ENCODE data around the gene PHF8.

PHF8 gene

GRCh38 chrX:54029529-54030143 lies 14.6 kb downstream of the PHF8 start:
- peaks cover 38% of the 10 kb centered on the region for H3K36me3 ChIP-seq

DNA sequence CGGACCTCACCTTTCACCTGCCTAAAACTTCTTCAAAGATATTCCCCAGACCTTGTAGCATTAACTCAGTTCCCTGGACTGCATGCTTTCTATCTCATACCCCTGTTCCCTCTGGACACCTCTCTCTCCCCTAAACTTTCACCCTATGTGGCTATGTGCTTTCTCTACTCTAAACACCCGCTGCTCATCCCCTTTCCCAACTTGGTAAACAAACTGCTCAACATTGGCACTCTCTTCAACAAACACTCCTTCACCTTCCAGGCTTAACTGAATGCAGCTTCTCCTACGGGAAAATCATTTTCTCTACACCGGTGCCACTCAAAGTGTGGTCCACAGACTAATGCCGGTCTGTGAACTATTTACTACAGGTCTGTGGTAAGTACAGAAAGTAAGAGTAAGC lies 19.9 kb downstream of the PHF8 start:
- TF ChIP-seq CTCF (IDR thresholded peaks at IDR 0.05), result no peak
- Histone ChIP-seq H3K27ac (no peak overlapping the region), H3K4me1 (ENCODE audit: control insufficient read depth in 1 of 2, insufficient read depth in 1 of 2, low read depth in 1 of 2, low read length in 1 of 2) (no peaks in the 10 kb centered on the region), H3K36me3 (peaks cover 32% of the 10 kb centered on the region), H3K4me3 (ENCODE audit: low read depth in 1 of 2, low read length in 1 of 2) (no peak overlapping the region), H3K27me3 (no peaks in the 10 kb centered on the region), H3K9me3 (no peaks in the 10 kb centered on the region)

More at GRCh38 chrX:54029529-54030143, 14.6 kb downstream of the PHF8 start:
- TF ChIP-seq CTCF (IDR thresholded peaks at IDR 0.05), result no peak
- no peak overlapping the region for H3K4me3 ChIP-seq (ENCODE audit: low read depth in 1 of 2, low read length in 1 of 2)
- no peaks in the 10 kb centered on the region for H3K9me3 ChIP-seq
- no peaks in the 10 kb centered on the region for H3K4me1 ChIP-seq (ENCODE audit: control insufficient read depth in 1 of 2, insufficient read depth in 1 of 2, low read depth in 1 of 2, low read length in 1 of 2)
- H3K27ac ChIP-seq, result no peak overlapping the region
- no peaks in the 10 kb centered on the region for H3K27me3 ChIP-seq

GRCh38 chrX:54012830-54013500 lies 31.3 kb downstream of the PHF8 start:
- Histone ChIP-seq H3K27me3 (no peaks in the 10 kb centered on the region), H3K9me3 (no peaks in the 10 kb centered on the region), H3K27ac (no peak overlapping the region), H3K36me3 (peaks cover 66% of the 10 kb centered on the region), H3K4me3 (ENCODE audit: low read depth in 1 of 2, low read length in 1 of 2) (no peak overlapping the region), H3K4me1 (ENCODE audit: control insufficient read depth in 1 of 2, insufficient read depth in 1 of 2, low read depth in 1 of 2, low read length in 1 of 2) (no peaks in the 10 kb centered on the region)
- no peak for TF ChIP-seq CTCF (IDR thresholded peaks at IDR 0.05)

- H3K4me3 ChIP-seq (ENCODE audit: low read depth in 1 of 2, low read length in 1 of 2), result no peak overlapping the region
- H3K4me1 ChIP-seq (ENCODE audit: control insufficient read depth in 1 of 2, insufficient read depth in 1 of 2, low read depth in 1 of 2, low read length in 1 of 2), result no peaks in the 10 kb centered on the region
- no peak for TF ChIP-seq CTCF (IDR thresholded peaks at IDR 0.05)
- no peaks in the 10 kb centered on the region for H3K27me3 ChIP-seq
- H3K36me3 ChIP-seq, result peaks cover 22% of the 10 kb centered on the region
- no peak overlapping the region for H3K27ac ChIP-seq
- H3K9me3 ChIP-seq, result no peaks in the 10 kb centered on the region
Observed at GRCh38 chrX:54007682-54008081, 36.6 kb downstream of the PHF8 start.

GRCh38 chrX:53997724-53998123 lies 46.5 kb downstream of the PHF8 start:
- Histone ChIP-seq H3K4me1 (ENCODE audit: control insufficient read depth in 1 of 2, insufficient read depth in 1 of 2, low read depth in 1 of 2, low read length in 1 of 2) (no peaks in the 10 kb centered on the region), H3K27ac (no peak overlapping the region), H3K36me3 (peaks cover 78% of the 10 kb centered on the region), H3K4me3 (ENCODE audit: low read depth in 1 of 2, low read length in 1 of 2) (no peak overlapping the region), H3K9me3 (no peaks in the 10 kb centered on the region), H3K27me3 (no peaks in the 10 kb centered on the region)
- TF ChIP-seq CTCF (IDR thresholded peaks at IDR 0.05), result no peak

All from neutrophil (primary cell).